Measurements from ENCODE around the gene URI1.

URI1 gene

DNA sequence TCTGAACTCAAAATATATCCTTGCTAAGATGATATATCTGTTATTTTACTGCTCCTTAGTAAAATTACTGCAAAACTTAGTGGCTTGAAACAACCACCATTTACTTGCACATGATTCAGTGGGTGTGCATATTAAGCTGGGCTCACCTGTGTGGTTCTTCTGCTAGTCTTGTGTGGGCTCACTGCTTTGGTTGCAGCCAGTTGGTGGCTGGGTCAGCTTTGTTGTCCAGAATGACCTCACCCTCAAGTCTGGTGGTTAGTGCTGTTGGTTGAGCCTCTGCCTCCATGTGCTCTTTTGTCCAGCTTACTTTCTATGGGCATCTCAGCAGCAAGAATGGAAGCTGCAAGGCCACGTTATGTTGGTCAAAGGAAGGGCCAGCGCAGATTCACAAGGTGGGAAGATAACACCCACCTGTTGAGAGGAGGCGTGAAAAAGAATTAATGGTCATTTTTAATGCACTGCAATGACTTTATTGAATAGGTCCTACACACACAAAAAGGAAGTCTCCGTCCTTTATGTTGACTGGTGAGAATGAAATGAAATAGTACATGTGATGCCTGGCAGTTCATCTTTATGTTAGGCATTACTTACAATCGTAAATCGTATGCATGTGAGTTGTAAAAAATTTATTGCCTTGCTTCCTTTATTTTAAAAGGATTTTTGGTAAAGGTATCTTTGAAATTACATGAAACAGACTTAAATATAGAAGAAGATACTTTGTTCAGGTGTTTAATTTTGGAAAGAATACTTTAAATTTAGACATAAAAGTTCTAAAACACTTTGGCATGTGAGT, 34.3 kb downstream of the URI1 start:
- no peak for DNase-seq

GRCh38 chr19:29978080-29978479, 36.0 kb downstream of the URI1 start:
- no peak for DNase-seq

- no peak for DNase-seq
These were observed 41.5 kb downstream of the URI1 start for GRCh38 chr19:29983568-29983967.

- no peak for DNase-seq
These were observed 43.2 kb downstream of the URI1 start for GRCh38 chr19:29985196-29985595.

GRCh38 chr19:29988351-29988750, 46.3 kb downstream of the URI1 start:
- no peak for DNase-seq

GRCh38 chr19:29992233-29992867, 50.3 kb downstream of the URI1 start:
- DNase-seq = no peak

GRCh38 chr19:29999490-29999889, 57.5 kb downstream of the URI1 start:
- DNase-seq = no peak

DNA sequence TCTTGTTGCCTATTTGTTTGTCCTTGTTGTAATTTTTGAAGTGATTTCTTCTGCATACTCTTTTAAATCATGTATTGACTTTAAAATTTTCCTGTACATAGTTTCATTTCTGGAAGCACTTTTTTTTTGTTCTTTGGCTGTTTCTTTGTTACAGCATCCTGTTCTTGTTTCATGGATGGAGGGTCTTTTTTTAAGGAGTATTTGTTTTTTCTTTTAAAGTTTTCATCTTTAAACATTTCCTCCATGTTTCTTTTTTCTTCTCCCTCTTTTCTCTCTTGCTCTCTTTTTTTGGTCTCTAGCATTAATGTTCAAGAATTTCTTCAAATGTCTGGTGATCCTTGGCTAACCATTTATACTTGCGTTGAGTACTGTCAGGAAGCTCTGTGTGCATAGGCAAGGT, 58.8 kb downstream of the URI1 start:
- DNase-seq = no peak

- DNase-seq = no peak
These were observed 59.3 kb downstream of the URI1 start for GRCh38 chr19:30001301-30001700.

- no peak for DNase-seq
These were observed 59.8 kb downstream of the URI1 start for GRCh38 chr19:30001791-30002190.

DNA sequence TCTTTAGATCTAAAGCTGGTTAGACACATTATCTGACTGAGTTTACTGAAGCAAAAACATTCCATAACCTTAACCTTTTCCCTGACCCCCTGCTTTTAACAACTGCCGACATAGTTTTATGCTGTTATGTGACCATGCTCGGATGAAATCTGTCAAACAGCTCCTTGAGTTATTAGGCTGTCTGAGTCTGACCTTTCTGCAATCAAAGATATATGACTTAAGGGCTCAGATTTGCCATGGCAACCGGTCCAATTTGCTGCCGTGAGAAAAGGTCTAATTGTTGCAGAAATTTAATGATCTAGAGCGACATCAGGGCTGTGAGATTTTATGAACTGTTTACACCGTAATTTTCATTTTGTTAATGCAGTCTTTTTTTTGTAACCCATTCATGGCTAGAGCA, 61.8 kb downstream of the URI1 start:
- no peak for DNase-seq

- no peak for DNase-seq
These were observed 62.4 kb downstream of the URI1 start for GRCh38 chr19:30004403-30004802.

DNA sequence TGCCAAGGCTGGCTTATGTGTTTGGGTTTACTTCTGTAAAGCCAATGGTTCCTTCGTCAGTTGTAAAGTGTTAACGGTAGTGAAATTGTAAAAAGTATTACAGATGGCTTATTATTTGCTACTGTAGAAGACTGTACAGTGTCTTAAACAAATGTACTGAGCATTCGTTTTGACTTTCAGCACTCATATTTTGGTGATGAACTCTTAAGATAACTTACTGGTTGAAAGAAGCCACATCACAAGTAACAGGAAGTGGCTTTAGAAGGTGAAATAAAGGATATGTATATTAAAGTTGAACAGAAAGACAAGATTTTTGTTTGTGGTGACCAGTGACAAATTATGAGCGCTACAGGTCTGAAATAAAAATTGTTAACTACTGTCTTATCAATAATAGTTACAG, 64.2 kb downstream of the URI1 start:
- DNase-seq = no peak

- DNase-seq = no peak
These were observed 66.1 kb downstream of the URI1 start for GRCh38 chr19:30008169-30008568.

GRCh38 chr19:30009013-30009412, 67.0 kb downstream of the URI1 start:
- no peak for DNase-seq

DNA sequence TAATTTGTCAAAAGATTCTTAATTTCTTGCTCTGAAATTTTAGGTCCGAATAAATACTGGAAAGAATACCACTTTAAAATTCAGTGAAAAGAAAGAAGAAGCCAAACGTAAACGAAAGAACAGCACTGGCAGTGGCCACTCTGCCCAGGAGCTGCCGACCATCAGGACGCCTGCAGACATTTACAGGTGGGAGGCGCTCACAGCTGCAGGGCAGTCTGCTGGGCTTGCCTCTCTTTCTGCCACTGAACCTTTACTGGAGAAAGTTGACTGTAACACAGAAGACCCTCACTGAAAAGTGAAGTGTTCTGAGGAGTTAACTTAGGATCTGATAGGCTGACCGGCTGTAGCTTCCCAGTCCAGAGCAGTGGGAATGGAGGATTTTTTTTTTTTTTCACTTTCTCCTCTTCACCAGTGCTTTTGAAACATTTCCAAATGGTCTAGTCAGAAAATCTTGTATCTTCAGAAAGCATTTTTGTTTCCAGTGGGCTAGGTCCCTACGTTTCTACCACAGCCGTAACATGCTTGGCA, 69.1 kb downstream of the URI1 start:
- DNase-seq = no peak

DNA sequence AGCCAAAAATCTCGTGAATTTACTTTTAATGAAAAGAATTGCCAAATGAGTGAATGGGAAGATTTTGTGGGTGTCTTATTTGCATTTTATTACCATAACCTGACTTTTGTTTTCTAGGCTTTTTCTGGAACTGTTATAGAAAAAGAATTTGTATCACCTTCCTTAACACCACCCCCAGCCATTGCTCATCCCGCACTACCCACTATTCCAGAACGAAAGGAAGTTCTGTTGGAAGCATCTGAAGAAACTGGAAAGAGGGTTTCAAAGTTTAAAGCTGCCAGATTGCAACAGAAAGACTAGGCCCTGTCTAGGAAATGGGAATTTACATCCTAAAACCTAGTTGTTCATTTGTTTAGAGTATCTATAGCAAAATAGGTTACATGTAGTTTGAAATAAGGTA, 72.7 kb downstream of the URI1 start:
- DNase-seq = no peak

GRCh38 chr19:30017172-30017571, 75.1 kb downstream of the URI1 start:
- no peak for DNase-seq

GRCh38 chr19:30020189-30020588, 78.2 kb downstream of the URI1 start:
- DNase-seq = no peak

GRCh38 chr19:30022659-30023058, 80.6 kb downstream of the URI1 start:
- no peak for DNase-seq

- DNase-seq = no peak
These were observed 81.3 kb downstream of the URI1 start for GRCh38 chr19:30023330-30023729.

GRCh38 chr19:30024091-30024490, 82.1 kb downstream of the URI1 start:
- no peak for DNase-seq

GRCh38 chr19:30026933-30027332, 84.9 kb downstream of the URI1 start:
- no peak for DNase-seq

Data from SIG-M5 (cell line).